K562 (cell line): Measurements from ENCODE around the gene POLR1A. TPM values are rescaled to one million over a fixed set of nuclear protein-coding genes. Genes with fewer than 3 reads are reported as not detected.

Source experiments
- ATAC-seq: fragments of 200-7000 bp; cut with Tn5 transposase; 3 replicates; pipeline ENCODE4 v1.9.1; 2020; ENCODE audit warnings: moderate library complexity
- BruUV-seq: library from RNA; stranded (reverse); fragments of 400-500 nt; replicated peaks from 2 replicates; lab custom pipeline; 2021; lab: Mats Ljungman, UMichigan
- CTCF ChIA-PET: fragments of 300-600 bp; formaldehyde crosslinking; extraction: SDS; loops from one replicate; lab custom pipeline; 2021; ENCODE audit warnings: low intra/inter-chr PET ratio; lab: Yijun Ruan, JAX
- POLR2A ChIA-PET: fragments of 300-600, 350-650 bp; sonication (Branson Sonifier 250); formaldehyde crosslinking; extraction: SDS; loops from one replicate; lab custom pipeline; 2021; ENCODE audit warnings: antibody characterized with exemption, inconsistent platforms; lab: Yijun Ruan, JAX
- DNase-seq, 4 experiments: peaks; one replicate each; pipeline versions ENCODE4 v3.0.0 to v3.0.0-alpha.2; 2011 to 2018; ENCODE audit warnings: low spot score in 3 of 4, mixed read lengths in 3 of 4; ENCODE audit errors: extremely low read depth in 1 of 4
- FAIRE-seq: peaks from 2 replicates; lab custom pipeline; 2011; peaks lifted over from hg19 to GRCh38; lab: Jason Lieb, UNC
- H2AFZ ChIP-seq: 2 replicates; pipeline ENCODE4 v1.6.0; 2011; ENCODE audit warnings: low read depth, low read length, control low read depth, inconsistent platforms
- H3K27ac ChIP-seq: fragments of 200-600 bp; 3 replicates; pipeline ENCODE4 v1.8.0; 2011; ENCODE audit warnings: low read depth, mild to moderate bottlenecking, control low read depth, inconsistent platforms, low read length, moderate library complexity, mixed read lengths; ENCODE audit errors: extremely low read depth
- H3K27me3 ChIP-seq, 2 experiments: fragments of 300-600 bp in 1 of 2; 2 replicates in 1 of 2; 3 replicates in 1 of 2; pipeline versions ENCODE4 v1.6.0 to v1.8.0; 2011; ENCODE audit warnings: inconsistent platforms in 2 of 2, low read length in 2 of 2, mild to moderate bottlenecking in 1 of 2, mixed read lengths in 1 of 2, moderate library complexity in 1 of 2; ENCODE audit not compliant: control insufficient read depth in 2 of 2, insufficient read depth in 2 of 2
- H3K36me3 ChIP-seq: fragments of 300-600 bp; 3 replicates; pipeline ENCODE4 v1.8.0; 2011; ENCODE audit warnings: mild to moderate bottlenecking, low read length, inconsistent platforms; ENCODE audit not compliant: control insufficient read depth, insufficient read depth
- H3K4me1 ChIP-seq, 2 experiments: fragments of 200-600 bp in 1 of 2; replicated peaks in 1 of 2; 2 replicates in 1 of 2; 3 replicates in 1 of 2; pipeline versions ENCODE4 v1.5.1 to v1.8.0; 2011; ENCODE audit warnings: inconsistent platforms in 2 of 2, low read length in 2 of 2, mild to moderate bottlenecking in 1 of 2, mixed read lengths in 1 of 2, moderate library complexity in 1 of 2; ENCODE audit not compliant: control insufficient read depth in 2 of 2, insufficient read depth in 2 of 2
- H3K4me2 ChIP-seq: 2 replicates; pipeline ENCODE4 v1.6.1; 2011; ENCODE audit warnings: low read length, control low read depth, inconsistent platforms, mixed read lengths; ENCODE audit not compliant: insufficient read depth
- H3K4me3 ChIP-seq: fragments of 200-600 bp; sonication (generic), shearing (Covaris generic); 2 replicates; pipeline ENCODE4 v1.5.1; 2016; ENCODE audit warnings: control low read depth, inconsistent platforms
- H3K79me2 ChIP-seq: fragments of 200-600 bp; 3 replicates; pipeline ENCODE4 v1.8.0; 2011; ENCODE audit warnings: low read length, inconsistent platforms; ENCODE audit not compliant: control insufficient read depth, insufficient read depth
- H3K9ac ChIP-seq, 2 experiments: 2 replicates each; pipeline versions ENCODE4 v1.6.0 to v1.6.1; 2011; ENCODE audit warnings: low read depth in 2 of 2, low read length in 2 of 2, control low read depth in 1 of 2, inconsistent platforms in 1 of 2, mild to moderate bottlenecking in 1 of 2, mixed read lengths in 1 of 2; ENCODE audit not compliant: insufficient read depth in 1 of 2
- H3K9me1 ChIP-seq: one replicate; pipeline ENCODE4 v1.6.0; 2011; ENCODE audit warnings: inconsistent platforms, mild to moderate bottlenecking, low read length, moderate library complexity; ENCODE audit not compliant: control insufficient read depth, insufficient read depth
- H3K9me3 ChIP-seq: replicated peaks from 2 replicates; pipeline ENCODE4 v1.5.1; 2011; ENCODE audit warnings: low read depth, low read length, inconsistent platforms; ENCODE audit not compliant: control insufficient read depth, insufficient read depth
- H4K20me1 ChIP-seq: replicated peaks from 2 replicates; pipeline ENCODE4 v1.6.1; 2011; ENCODE audit warnings: low read length, inconsistent platforms, mixed read lengths; ENCODE audit not compliant: control insufficient read depth, insufficient read depth
- ETV1 ChIP-seq: fragments of 450-650 bp; conservative IDR thresholded peaks from 2 replicates; pipeline ENCODE4 v1.6.1; 2016; ENCODE audit warnings: missing genetic modification characterization, control low read depth, low read depth, missing compliant biosample characterization
- SIX5 ChIP-seq, 2 experiments: IDR thresholded peaks; 2 replicates each; pipeline ENCODE4 v1.6.1; 2011; ENCODE audit warnings: low read length in 2 of 2, borderline replicate concordance in 1 of 2, low read depth in 1 of 2, mild to moderate bottlenecking in 1 of 2, moderate library complexity in 1 of 2; ENCODE audit not compliant: insufficient read depth in 1 of 2
- SMAD1 ChIP-seq: fragments of 150-350 bp; IDR thresholded peaks from 2 replicates; pipeline ENCODE4 v1.6.1; 2014; ENCODE audit warnings: low read length, low read depth; ENCODE audit not compliant: partially characterized antibody
- ZBTB7A ChIP-seq: IDR thresholded peaks from 2 replicates; pipeline ENCODE4 v1.6.1; 2011; ENCODE audit warnings: low read depth, mild to moderate bottlenecking, low read length, moderate library complexity, borderline replicate concordance; ENCODE audit not compliant: control insufficient read depth
- ZNF717 ChIP-seq: fragments of 250-450 bp; sonication (Bioruptor Pico); IDR thresholded peaks from 2 replicates; pipeline ENCODE4 v1.5.0; 2021
- WGBS: fragments of 100-300 bp; shearing (Covaris generic); methylation state at CpG from one replicate; pipeline ENCODE4 v1.1.6; 2016; ENCODE audit warnings: low coverage, mixed read lengths; ENCODE audit not compliant: insufficient coverage; ENCODE audit errors: missing lambda C conversion rate; 5-methylcytosine and 5-hydroxymethylcytosine counted together
- in situ Hi-C: fragments of 300-500 bp; cut with MboI; formaldehyde crosslinking; loops from 4 replicates; pipeline ENCODE4 v1.15.0; 2018; ENCODE audit warnings: inconsistent platforms, mixed read lengths
- intact Hi-C: fragments of 100-400 bp; cut with micrococcal nuclease; formaldehyde crosslinking; loops from 2 replicates; pipeline ENCODE4 v1.14.2; 2022
- polyA plus RNA-seq, 8 experiments: library from polyadenylated mRNA; depleted of rRNA in 4 of 8; stranded (reverse) in 5 of 8; unstranded in 3 of 8; fragments of >200 nt; fragmentation: Nextera tagmentation in 2 of 8; fragmentation: Illumina TruSeq in 1 of 8; extraction: Ambion mirVana in 2 of 8; extraction: Trizol in 1 of 8; gene quantifications; 2 replicates each; pipeline versions ENCODE4 v1.2.1 to v1.2.3, GENCODE V29; 2011 to 2014; ENCODE audit warnings: inconsistent platforms in 1 of 8, missing spikeins in 1 of 8
- total RNA-seq, 7 experiments: library from RNA; depleted of rRNA in 6 of 7; stranded (reverse); fragments of >200 nt in 6 of 7; fragmentation: Illumina TruSeq in 2 of 7; extraction: Trizol in 2 of 7; gene quantifications; 2 replicates each; pipeline versions ENCODE4 v1.2.1 to v1.2.3, GENCODE V29; 2011 to 2021; ENCODE audit warnings: low replicate concordance in 1 of 7
- TF ChIP-seq, protein P1 (sequence below): fragments of 450-650 bp; IDR thresholded peaks from 2 replicates; pipeline ENCODE4 v1.6.1; 2016; ENCODE audit warnings: missing biosample characterization, missing genetic modification characterization
- TF ChIP-seq, protein P2 (sequence below): sonication (generic); formaldehyde crosslinking; IDR thresholded peaks from 2 replicates; pipeline ENCODE4 v1.8.1; 2023; ENCODE audit warnings: mild to moderate bottlenecking, missing genetic modification reagents

POLR1A gene
- total and polyA plus RNA-seq, 9 of the 15 experiments (the other 6 are each of a cell fraction or from before 2014, with no cell fraction given), result 3.0 to 72.1 (median 21.8) TPM

DNA sequence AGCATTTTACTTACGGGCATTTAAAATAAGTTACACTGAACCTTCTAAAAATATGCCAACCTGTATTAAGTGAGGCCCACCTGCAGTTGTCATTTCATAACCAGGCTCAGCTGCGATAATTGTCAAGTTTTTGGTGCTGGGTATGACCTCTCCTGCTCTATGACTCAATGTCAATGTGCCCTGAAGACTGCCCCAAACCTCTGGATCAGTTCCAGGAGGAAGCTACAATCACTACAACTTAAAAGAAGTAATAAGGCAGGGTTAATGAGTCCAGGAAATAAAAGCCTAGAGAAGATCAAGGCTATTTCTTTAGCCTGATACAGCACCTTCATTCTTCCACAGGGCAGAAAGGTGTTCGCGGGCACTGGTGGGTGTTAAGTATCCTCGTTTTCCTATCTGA is 22.9 kb downstream of the POLR1A start (continued):
- TF ChIP-seq, protein P1, sequence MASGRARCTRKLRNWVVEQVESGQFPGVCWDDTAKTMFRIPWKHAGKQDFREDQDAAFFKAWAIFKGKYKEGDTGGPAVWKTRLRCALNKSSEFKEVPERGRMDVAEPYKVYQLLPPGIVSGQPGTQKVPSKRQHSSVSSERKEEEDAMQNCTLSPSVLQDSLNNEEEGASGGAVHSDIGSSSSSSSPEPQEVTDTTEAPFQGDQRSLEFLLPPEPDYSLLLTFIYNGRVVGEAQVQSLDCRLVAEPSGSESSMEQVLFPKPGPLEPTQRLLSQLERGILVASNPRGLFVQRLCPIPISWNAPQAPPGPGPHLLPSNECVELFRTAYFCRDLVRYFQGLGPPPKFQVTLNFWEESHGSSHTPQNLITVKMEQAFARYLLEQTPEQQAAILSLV, result no peak
- TF ChIP-seq ZBTB7A (no peak), ZNF717 (CRISPR knock-in tag) (no peak), SIX5 (IDR thresholded peaks at IDR 0.05; ENCODE audit: borderline replicate concordance in 1 of 2, insufficient read depth in 1 of 2, low read depth in 1 of 2, low read length in 2 of 2) (no peak), ETV1 (tag) (no peak)
- TF ChIP-seq, protein P2, sequence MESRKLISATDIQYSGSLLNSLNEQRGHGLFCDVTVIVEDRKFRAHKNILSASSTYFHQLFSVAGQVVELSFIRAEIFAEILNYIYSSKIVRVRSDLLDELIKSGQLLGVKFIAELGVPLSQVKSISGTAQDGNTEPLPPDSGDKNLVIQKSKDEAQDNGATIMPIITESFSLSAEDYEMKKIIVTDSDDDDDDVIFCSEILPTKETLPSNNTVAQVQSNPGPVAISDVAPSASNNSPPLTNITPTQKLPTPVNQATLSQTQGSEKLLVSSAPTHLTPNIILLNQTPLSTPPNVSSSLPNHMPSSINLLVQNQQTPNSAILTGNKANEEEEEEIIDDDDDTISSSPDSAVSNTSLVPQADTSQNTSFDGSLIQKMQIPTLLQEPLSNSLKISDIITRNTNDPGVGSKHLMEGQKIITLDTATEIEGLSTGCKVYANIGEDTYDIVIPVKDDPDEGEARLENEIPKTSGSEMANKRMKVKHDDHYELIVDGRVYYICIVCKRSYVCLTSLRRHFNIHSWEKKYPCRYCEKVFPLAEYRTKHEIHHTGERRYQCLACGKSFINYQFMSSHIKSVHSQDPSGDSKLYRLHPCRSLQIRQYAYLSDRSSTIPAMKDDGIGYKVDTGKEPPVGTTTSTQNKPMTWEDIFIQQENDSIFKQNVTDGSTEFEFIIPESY (CRISPR knock-in tag), result no peak
- TF ChIP-seq, all 486 proteins: peak for 0

DNA sequence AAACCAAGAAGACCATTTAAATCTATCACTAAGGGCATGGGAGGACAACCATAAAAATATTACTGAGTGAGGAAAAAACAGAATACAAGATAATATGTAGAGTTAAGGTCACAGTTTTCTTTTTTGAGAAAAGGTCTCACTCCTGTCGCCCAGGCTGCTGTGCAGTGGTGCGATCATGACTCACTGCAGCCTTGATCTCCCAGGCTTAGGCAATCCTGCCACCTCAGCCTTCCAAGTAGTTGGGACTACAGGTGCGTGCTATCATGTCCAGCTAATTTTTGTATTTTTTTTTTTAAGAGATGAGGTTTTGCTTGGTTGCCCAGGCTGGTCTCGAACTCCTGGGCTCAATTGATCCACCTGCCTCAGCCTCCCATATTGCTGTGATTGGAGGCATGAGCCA is 24.0 kb downstream of the POLR1A start:
- POLR2A ChIA-PET, result interaction anchor here (0.6 to 1.1 kb wide), 2 partner anchors 33 to 254 kb away, joined by 4 read pairs; no protein-coding TSS in a partner anchor
- Histone ChIP-seq H3K79me2 (no peaks in the 10 kb centered on the region), H3K4me3 (no peak overlapping the region), H3K9ac (no peak overlapping the region), H3K4me1 (no peaks in the 10 kb centered on the region; a peak in 1 of 5 replicates), H3K36me3 (peaks cover 91% of the 10 kb centered on the region), H3K27me3 (no peaks in the 10 kb centered on the region), H3K27ac (no peak overlapping the region), H3K4me2 (no peak overlapping the region), H2AFZ (no peak overlapping the region), H3K9me3 (no peaks in the 10 kb centered on the region), H4K20me1 (no peaks in the 10 kb centered on the region), H3K9me1 (no peaks in the 10 kb centered on the region)
- FAIRE-seq (no peak), DNase-seq (no peak), ATAC-seq (no peak)
- no peak for TF ChIP-seq SMAD1
- BruUV-seq, result no TSS peak
- intact Hi-C loops (loop anchor here (10.0 kb wide), 1 partner anchor 327 kb away; the partner anchor contains the start of gene ATOH8), in situ Hi-C loops (no loop called here)
- CTCF ChIA-PET, result interaction anchor here (5.2 kb wide), 1 partner anchor 253 kb away, joined by 129 read pairs; no protein-coding TSS in a partner anchor
- 96% methylated on average over 4 of the region's 4 CpGs for WGBS
